ENCODE data around the gene COPB2.
"Not testable (repeated sequence)": the region's sequence is repeated elsewhere in the genome, so short reads cannot be mapped to it uniquely, and the experiment has no call there.

COPB2 gene

GRCh38 chr3:139339219-139339906 is 50.1 kb downstream of the COPB2 start:
- no peak for DNase-seq (ENCODE audit: low read depth, low spot score)
- TF ChIP-seq YY1 (IDR thresholded peaks at IDR 0.05; ENCODE audit: insufficient read depth, insufficient read length) (no peak), SUZ12 (IDR thresholded peaks at IDR 0.05; ENCODE audit: extremely low read depth, insufficient read depth, insufficient read length) (no peak), ZNF274 (IDR thresholded peaks at IDR 0.05; ENCODE audit: low read depth, low read length) (no peak)

DNA sequence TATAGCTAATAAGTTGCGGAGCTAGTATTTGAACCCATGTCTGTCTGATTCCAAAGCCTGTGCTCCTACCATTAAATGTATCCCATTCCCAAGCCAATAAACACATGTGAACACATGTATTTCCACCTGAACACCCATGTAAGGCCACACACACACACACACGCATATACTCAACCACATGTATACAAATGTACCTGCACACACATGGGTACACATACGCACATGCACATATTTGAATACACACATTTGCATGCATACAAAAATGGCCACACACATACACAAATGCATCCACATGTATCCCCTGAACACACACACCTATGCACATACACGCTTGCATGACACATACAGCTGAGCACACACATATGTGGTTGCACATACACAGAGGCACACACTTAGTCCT is 51.0 kb downstream of the COPB2 start:
- no peaks in the 10 kb centered on the region for H3K36me3 ChIP-seq (ENCODE audit: insufficient read depth, insufficient read length, low read length)
- H3K9me3 ChIP-seq (ENCODE audit: insufficient read depth, low read length): no peaks in the 10 kb centered on the region
- no peak overlapping the region for H3K4me3 ChIP-seq (ENCODE audit: insufficient read length, low read depth)
- TF ChIP-seq SUZ12 (IDR thresholded peaks at IDR 0.05; ENCODE audit: extremely low read depth, insufficient read depth, insufficient read length): no peak
- TF ChIP-seq ZNF274 (IDR thresholded peaks at IDR 0.05; ENCODE audit: low read depth, low read length): no peak
- TF ChIP-seq YY1 (IDR thresholded peaks at IDR 0.05; ENCODE audit: insufficient read depth, insufficient read length): no peak
- no peak overlapping the region for H3K9ac ChIP-seq (ENCODE audit: insufficient read length, low read depth)
- no peak for DNase-seq (ENCODE audit: low read depth, low spot score)
- H3K4me1 ChIP-seq (ENCODE audit: insufficient read depth, insufficient read length): no peaks in the 10 kb centered on the region
- H3K27me3 ChIP-seq (ENCODE audit: insufficient read depth, insufficient read length): no peaks in the 10 kb centered on the region

More at GRCh38 chr3:139339219-139339906, 50.1 kb downstream of the COPB2 start:
- H3K36me3 ChIP-seq (ENCODE audit: insufficient read depth, insufficient read length, low read length): no peaks in the 10 kb centered on the region
- no peak overlapping the region for H3K9ac ChIP-seq (ENCODE audit: insufficient read length, low read depth)
- H3K27me3 ChIP-seq (ENCODE audit: insufficient read depth, insufficient read length): no peaks in the 10 kb centered on the region
- H3K4me3 ChIP-seq (ENCODE audit: insufficient read length, low read depth): no peak overlapping the region
- no peaks in the 10 kb centered on the region for H3K4me1 ChIP-seq (ENCODE audit: insufficient read depth, insufficient read length)
- no peaks in the 10 kb centered on the region for H3K9me3 ChIP-seq (ENCODE audit: insufficient read depth, low read length)

DNA sequence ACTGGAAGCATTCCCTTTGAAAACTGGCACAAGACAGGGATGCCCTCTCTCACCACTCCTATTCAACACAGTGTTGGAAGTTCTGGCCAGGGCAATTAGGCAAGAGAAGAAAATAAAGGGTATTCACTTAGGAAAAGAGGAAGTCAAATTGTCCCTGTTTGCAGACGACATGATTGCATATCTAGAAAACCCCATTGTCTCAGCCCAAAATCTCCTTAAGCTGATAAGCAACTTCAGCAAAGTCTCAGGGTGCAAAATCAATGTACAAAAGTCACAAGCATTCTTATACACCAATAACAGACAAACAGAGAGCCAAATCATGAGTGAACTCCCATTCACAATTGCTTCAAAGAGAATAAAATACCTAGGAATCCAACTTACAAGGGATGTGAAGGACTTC is 54.8 kb downstream of the COPB2 start:
- peaks cover 15% of the 10 kb centered on the region for H3K27me3 ChIP-seq (ENCODE audit: insufficient read depth, insufficient read length)
- not testable (repeated sequence) for H3K9ac ChIP-seq (ENCODE audit: insufficient read length, low read depth); H3K4me1 ChIP-seq (ENCODE audit: insufficient read depth, insufficient read length); H3K9me3 ChIP-seq (ENCODE audit: insufficient read depth, low read length); H3K4me3 ChIP-seq (ENCODE audit: insufficient read length, low read depth); DNase-seq (ENCODE audit: low read depth, low spot score); H3K36me3 ChIP-seq (ENCODE audit: insufficient read depth, insufficient read length, low read length)

GRCh38 chr3:139332092-139332491 is 57.4 kb downstream of the COPB2 start:
- H3K9ac ChIP-seq (ENCODE audit: insufficient read length, low read depth): no peak overlapping the region
- no peak for DNase-seq (ENCODE audit: low read depth, low spot score)
- no peak for TF ChIP-seq ZNF274 (IDR thresholded peaks at IDR 0.05; ENCODE audit: low read depth, low read length)
- no peak for TF ChIP-seq YY1 (IDR thresholded peaks at IDR 0.05; ENCODE audit: insufficient read depth, insufficient read length)
- TF ChIP-seq SUZ12 (IDR thresholded peaks at IDR 0.05; ENCODE audit: extremely low read depth, insufficient read depth, insufficient read length): no peak

DNA sequence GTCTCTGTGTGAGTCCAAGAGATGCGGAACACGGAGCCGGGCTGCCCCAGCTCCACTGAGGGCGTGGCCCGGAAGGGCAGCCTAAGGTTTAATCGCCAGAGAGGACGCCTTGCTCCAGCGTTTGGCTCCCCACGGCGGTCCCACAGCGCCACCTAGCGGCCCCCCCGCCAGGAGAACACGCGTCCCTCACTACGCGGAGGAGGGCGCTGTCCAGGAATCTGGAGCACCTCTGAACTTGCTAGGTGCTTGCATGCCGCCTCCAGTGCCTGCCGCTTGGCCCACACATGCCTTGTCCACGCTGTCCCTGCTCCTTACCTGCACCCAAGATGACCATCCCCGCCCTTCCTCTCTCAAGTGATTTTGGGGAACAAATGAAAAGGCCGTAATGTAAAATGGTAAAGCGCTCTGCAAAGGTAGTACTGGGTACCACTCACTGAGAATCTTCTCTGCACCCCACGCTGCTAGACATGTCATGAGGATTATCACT is 60.0 kb downstream of the COPB2 start:
- H3K9ac ChIP-seq (ENCODE audit: insufficient read length, low read depth): peak overlapping the region; percentile 65
- H3K27me3 ChIP-seq (ENCODE audit: insufficient read depth, insufficient read length): peaks cover 35% of the 10 kb centered on the region
- TF ChIP-seq ZNF274 (IDR thresholded peaks at IDR 0.05; ENCODE audit: low read depth, low read length) (no peak), YY1 (IDR thresholded peaks at IDR 0.05; ENCODE audit: insufficient read depth, insufficient read length) (no peak)
- no peaks in the 10 kb centered on the region for H3K36me3 ChIP-seq (ENCODE audit: insufficient read depth, insufficient read length, low read length)
- no peak overlapping the region for H3K4me3 ChIP-seq (ENCODE audit: insufficient read length, low read depth)
- H3K4me1 ChIP-seq (ENCODE audit: insufficient read depth, insufficient read length): peaks cover 2% of the 10 kb centered on the region
- no peaks in the 10 kb centered on the region for H3K9me3 ChIP-seq (ENCODE audit: insufficient read depth, low read length)
- DNase-seq (ENCODE audit: low read depth, low spot score): peak; percentile 85

More at GRCh38 chr3:139332092-139332491, 57.4 kb downstream of the COPB2 start:
- no peaks in the 10 kb centered on the region for H3K9me3 ChIP-seq (ENCODE audit: insufficient read depth, low read length)
- H3K36me3 ChIP-seq (ENCODE audit: insufficient read depth, insufficient read length, low read length): no peaks in the 10 kb centered on the region
- H3K27me3 ChIP-seq (ENCODE audit: insufficient read depth, insufficient read length): peaks cover 35% of the 10 kb centered on the region
- H3K4me1 ChIP-seq (ENCODE audit: insufficient read depth, insufficient read length): peaks cover 2% of the 10 kb centered on the region
- no peak overlapping the region for H3K4me3 ChIP-seq (ENCODE audit: insufficient read length, low read depth)

GRCh38 chr3:139328356-139328755 is 61.1 kb downstream of the COPB2 start:
- Histone ChIP-seq H3K4me1 (ENCODE audit: insufficient read depth, insufficient read length) (peaks cover 2% of the 10 kb centered on the region), H3K27me3 (ENCODE audit: insufficient read depth, insufficient read length) (peaks cover 35% of the 10 kb centered on the region), H3K36me3 (ENCODE audit: insufficient read depth, insufficient read length, low read length) (no peaks in the 10 kb centered on the region), H3K9me3 (ENCODE audit: insufficient read depth, low read length) (no peaks in the 10 kb centered on the region), H3K9ac (ENCODE audit: insufficient read length, low read depth) (no peak overlapping the region), H3K4me3 (ENCODE audit: insufficient read length, low read depth) (no peak overlapping the region)
- TF ChIP-seq YY1 (IDR thresholded peaks at IDR 0.05; ENCODE audit: insufficient read depth, insufficient read length) (no peak), ZNF274 (IDR thresholded peaks at IDR 0.05; ENCODE audit: low read depth, low read length) (no peak), SUZ12 (IDR thresholded peaks at IDR 0.05; ENCODE audit: extremely low read depth, insufficient read depth, insufficient read length) (no peak)
- no peak for DNase-seq (ENCODE audit: low read depth, low spot score)

- no peaks in the 10 kb centered on the region for H3K36me3 ChIP-seq (ENCODE audit: insufficient read depth, insufficient read length, low read length)
- H3K4me1 ChIP-seq (ENCODE audit: insufficient read depth, insufficient read length): peaks cover 2% of the 10 kb centered on the region
- DNase-seq (ENCODE audit: low read depth, low spot score): no peak
- no peak overlapping the region for H3K9ac ChIP-seq (ENCODE audit: insufficient read length, low read depth)
- no peaks in the 10 kb centered on the region for H3K9me3 ChIP-seq (ENCODE audit: insufficient read depth, low read length)
- TF ChIP-seq YY1 (IDR thresholded peaks at IDR 0.05; ENCODE audit: insufficient read depth, insufficient read length) (no peak), ZNF274 (IDR thresholded peaks at IDR 0.05; ENCODE audit: low read depth, low read length) (no peak), SUZ12 (IDR thresholded peaks at IDR 0.05; ENCODE audit: extremely low read depth, insufficient read depth, insufficient read length) (no peak)
- peaks cover 35% of the 10 kb centered on the region for H3K27me3 ChIP-seq (ENCODE audit: insufficient read depth, insufficient read length)
- no peak overlapping the region for H3K4me3 ChIP-seq (ENCODE audit: insufficient read length, low read depth)
These were observed 61.6 kb downstream of the COPB2 start for GRCh38 chr3:139327861-139328260.

Data from NT2/D1 (cell line).